ENCODE measurements around the gene USP22. TPM values are rescaled to one million over a fixed set of nuclear protein-coding genes. Genes with fewer than 3 reads are reported as not detected.

The USP22 gene
- total and polyA plus RNA-seq, 8 donors: 157 to 229 (median 202) TPM

DNA sequence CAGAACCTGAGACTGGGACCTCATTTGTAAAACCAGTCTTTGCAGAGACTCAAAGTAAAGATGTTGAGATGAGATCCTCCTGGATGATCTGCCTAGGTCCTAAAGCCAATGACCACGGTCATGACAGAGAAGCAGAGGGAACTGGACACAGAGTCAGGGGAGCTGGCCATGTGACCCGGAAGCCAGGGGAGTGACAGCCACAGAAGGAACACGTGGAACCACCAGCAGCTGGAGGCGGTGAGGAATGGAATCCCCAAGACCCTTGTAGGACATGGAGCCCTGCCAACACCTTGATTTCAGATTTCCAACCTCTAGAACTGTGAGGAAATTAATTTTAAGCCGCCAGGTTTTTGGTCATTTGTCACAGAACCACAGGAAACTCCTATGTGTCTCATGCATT lies 37.0 kb downstream of the USP22 start:
- Histone ChIP-seq H3K27ac (peak overlapping the region in 1 of 2 donors; percentile 18), H3K4me3 (no peak overlapping the region), H3K27me3 (no peaks in the 10 kb centered on the region), H3K9me3 (no peaks in the 10 kb centered on the region), H3K36me3 (peaks cover 5 to 100% of the 10 kb centered on the region in 2 donors), H3K4me1 (peaks cover 0 to 8% of the 10 kb centered on the region in 2 donors)
- TF ChIP-seq, protein P1, sequence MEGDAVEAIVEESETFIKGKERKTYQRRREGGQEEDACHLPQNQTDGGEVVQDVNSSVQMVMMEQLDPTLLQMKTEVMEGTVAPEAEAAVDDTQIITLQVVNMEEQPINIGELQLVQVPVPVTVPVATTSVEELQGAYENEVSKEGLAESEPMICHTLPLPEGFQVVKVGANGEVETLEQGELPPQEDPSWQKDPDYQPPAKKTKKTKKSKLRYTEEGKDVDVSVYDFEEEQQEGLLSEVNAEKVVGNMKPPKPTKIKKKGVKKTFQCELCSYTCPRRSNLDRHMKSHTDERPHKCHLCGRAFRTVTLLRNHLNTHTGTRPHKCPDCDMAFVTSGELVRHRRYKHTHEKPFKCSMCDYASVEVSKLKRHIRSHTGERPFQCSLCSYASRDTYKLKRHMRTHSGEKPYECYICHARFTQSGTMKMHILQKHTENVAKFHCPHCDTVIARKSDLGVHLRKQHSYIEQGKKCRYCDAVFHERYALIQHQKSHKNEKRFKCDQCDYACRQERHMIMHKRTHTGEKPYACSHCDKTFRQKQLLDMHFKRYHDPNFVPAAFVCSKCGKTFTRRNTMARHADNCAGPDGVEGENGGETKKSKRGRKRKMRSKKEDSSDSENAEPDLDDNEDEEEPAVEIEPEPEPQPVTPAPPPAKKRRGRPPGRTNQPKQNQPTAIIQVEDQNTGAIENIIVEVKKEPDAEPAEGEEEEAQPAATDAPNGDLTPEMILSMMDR (IDR thresholded peaks at IDR 0.05): no peak
- DNase-seq (no peak), ATAC-seq (no peak)
- intact Hi-C loops (cut with DNase I): no loop called here

DNA sequence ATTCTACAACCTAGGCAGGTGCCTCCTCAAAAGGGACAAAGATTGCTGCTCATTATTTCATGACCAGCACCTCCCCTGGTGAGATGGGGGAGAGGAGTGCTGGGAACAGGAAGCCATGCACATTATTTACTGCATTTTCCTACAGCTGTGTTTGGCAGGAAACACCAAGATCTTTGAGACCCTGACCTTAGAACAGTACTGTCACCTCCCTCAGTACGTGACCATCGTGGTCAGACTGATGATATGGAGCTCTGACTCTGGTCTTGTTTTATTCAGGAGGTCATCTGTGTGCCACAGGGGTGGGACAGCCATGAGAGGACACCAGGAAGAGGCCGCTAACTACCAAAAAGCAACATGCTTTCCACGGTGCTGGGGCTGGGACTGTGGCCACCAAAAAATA lies 37.4 kb downstream of the USP22 start:
- intact Hi-C loops (cut with DNase I): no loop called here
- TF ChIP-seq, protein P1 (IDR thresholded peaks at IDR 0.05): no peak
- Histone ChIP-seq H3K4me3 (no peak overlapping the region), H3K27me3 (no peaks in the 10 kb centered on the region), H3K9me3 (no peaks in the 10 kb centered on the region), H3K36me3 (peaks cover 5 to 100% of the 10 kb centered on the region in 2 donors), H3K27ac (peak overlapping the region in 1 of 2 donors; percentile 18), H3K4me1 (peaks cover 0 to 11% of the 10 kb centered on the region in 2 donors)
- ATAC-seq (no peak), DNase-seq (no peak)

DNA sequence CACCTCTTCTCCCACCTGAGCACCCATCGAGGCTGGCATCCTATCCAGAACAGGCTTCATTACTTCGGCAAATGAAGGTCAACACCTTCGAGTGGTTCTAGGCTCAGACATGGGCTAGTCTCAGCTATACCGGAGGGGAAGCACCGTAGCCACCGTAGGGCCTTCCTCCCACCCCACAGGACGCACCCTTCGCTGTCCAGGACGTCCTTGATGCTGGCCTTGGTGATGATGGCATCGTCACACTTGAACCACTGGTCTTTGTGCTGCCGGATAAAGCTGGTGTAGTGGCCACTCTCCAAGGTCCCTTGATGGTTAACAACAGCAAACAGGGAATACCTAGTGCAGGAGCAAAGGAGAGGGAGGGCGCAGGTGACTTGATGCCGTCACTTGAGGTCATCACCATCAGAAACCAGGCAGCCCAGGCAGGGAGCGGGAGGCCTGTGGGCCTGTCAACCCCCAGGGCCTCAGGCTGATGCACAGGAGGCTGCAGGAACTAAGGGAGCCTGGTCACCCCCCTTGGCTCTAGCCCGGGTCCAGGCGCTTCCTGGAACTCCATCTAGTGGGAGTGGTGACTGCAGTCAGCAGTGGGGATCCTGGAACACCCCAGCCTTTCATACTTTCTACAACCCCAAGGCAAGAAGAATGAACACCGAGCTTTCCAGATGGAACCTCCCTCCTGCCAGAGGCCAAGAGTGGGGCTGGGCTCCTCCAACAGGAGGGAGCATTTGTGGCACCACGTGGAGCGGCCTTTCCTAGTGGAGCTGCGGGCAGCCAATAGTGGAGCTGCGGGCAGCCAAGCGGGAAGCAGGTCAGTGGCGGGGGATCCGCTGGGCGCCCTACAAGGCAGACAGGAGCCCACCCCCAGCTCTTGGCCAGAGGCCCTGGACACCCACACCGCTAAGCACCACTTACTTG lies 38.5 kb downstream of the USP22 start:
- H3K27me3 ChIP-seq: no peaks in the 10 kb centered on the region
- H3K9me3 ChIP-seq: no peaks in the 10 kb centered on the region
- peaks cover 0 to 22% of the 10 kb centered on the region in 2 donors for H3K4me1 ChIP-seq
- no peak overlapping the region for H3K4me3 ChIP-seq
- peaks cover 5 to 100% of the 10 kb centered on the region in 2 donors for H3K36me3 ChIP-seq
- TF ChIP-seq, protein P1 (IDR thresholded peaks at IDR 0.05): no peak
- no peak for ATAC-seq
- no peak overlapping the region for H3K27ac ChIP-seq
- no peak for DNase-seq
- intact Hi-C loops (cut with DNase I): no loop called here

DNA sequence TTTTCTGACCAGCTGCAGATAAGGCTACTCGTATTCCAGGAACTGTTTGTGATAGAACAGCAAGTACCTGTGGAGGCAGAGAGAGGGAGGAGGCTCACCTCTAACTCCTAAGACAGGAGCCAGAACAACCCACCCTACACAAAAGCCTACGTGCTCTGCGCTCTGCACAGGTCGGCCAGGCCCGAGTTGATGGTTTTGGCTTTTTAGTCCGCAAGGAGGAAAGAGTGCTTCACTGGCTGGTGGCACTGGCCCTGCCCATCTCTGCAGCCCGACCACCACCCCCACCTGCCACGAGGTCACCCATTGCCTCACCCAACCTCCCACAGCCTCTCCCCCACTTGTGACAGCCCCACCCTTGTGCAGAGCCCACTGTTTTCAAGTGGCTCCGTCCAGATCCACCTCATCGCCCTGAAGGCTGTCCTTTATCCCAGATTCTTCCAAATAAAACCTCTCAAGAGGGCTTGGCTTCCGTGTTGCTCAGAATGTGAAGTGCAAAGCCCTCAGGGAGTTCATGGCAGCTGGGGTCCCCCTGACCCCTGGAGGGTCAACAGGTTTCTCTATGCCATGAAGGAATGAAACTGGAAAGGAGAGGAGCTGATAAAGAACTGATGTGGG lies 39.7 kb downstream of the USP22 start:
- intact Hi-C loops (cut with DNase I): no loop called here
- TF ChIP-seq, protein P1 (IDR thresholded peaks at IDR 0.05): no peak

More for the DNA sequence above, 39.7 kb downstream of the USP22 start:
- ATAC-seq: no peak
- peaks cover 2 to 27% of the 10 kb centered on the region in 2 donors for H3K4me1 ChIP-seq
- H3K4me3 ChIP-seq: no peak overlapping the region
- H3K27me3 ChIP-seq: no peaks in the 10 kb centered on the region
- H3K36me3 ChIP-seq: peaks cover 5 to 90% of the 10 kb centered on the region in 2 donors
- H3K9me3 ChIP-seq: no peaks in the 10 kb centered on the region
- DNase-seq: no peak
- no peak overlapping the region for H3K27ac ChIP-seq
